Measurements from ENCODE around the gene AMOT.

Gene AMOT

GRCh38 chrX:112851806-112852205 lies 11.2 kb upstream of the AMOT start:
- Mint-ChIP-seq H3K9me3 (ENCODE audit: low read depth) (no peaks in the 10 kb centered on the region), H3K36me3 (no peaks in the 10 kb centered on the region), H3K27ac (no peak overlapping the region), H3K4me1 (ENCODE audit: low read depth) (peaks cover 6% of the 10 kb centered on the region), H3K4me3 (no peak overlapping the region), H3K27me3 (no peaks in the 10 kb centered on the region)

- Mint-ChIP-seq H3K9me3 (ENCODE audit: low read depth) (no peaks in the 10 kb centered on the region), H3K36me3 (no peaks in the 10 kb centered on the region), H3K4me1 (ENCODE audit: low read depth) (peaks cover 6% of the 10 kb centered on the region), H3K4me3 (no peak overlapping the region), H3K27me3 (no peaks in the 10 kb centered on the region), H3K27ac (no peak overlapping the region)
Measured at GRCh38 chrX:112851161-112851779, 10.6 kb upstream of the AMOT start.

GRCh38 chrX:112849016-112849415 lies 8.4 kb upstream of the AMOT start:
- no peak overlapping the region for H3K27ac Mint-ChIP-seq
- peaks cover 10% of the 10 kb centered on the region for H3K4me1 Mint-ChIP-seq (ENCODE audit: low read depth)
- H3K4me3 Mint-ChIP-seq, result no peak overlapping the region
- no peaks in the 10 kb centered on the region for H3K27me3 Mint-ChIP-seq
- no peaks in the 10 kb centered on the region for H3K9me3 Mint-ChIP-seq (ENCODE audit: low read depth)
- H3K36me3 Mint-ChIP-seq, result no peaks in the 10 kb centered on the region

- H3K4me3 Mint-ChIP-seq, result no peak overlapping the region
- peaks cover 12% of the 10 kb centered on the region for H3K4me1 Mint-ChIP-seq (ENCODE audit: low read depth)
- H3K9me3 Mint-ChIP-seq (ENCODE audit: low read depth), result no peaks in the 10 kb centered on the region
- no peaks in the 10 kb centered on the region for H3K36me3 Mint-ChIP-seq
- H3K27ac Mint-ChIP-seq, result no peak overlapping the region
- H3K27me3 Mint-ChIP-seq, result no peaks in the 10 kb centered on the region
Measured at GRCh38 chrX:112846782-112847181, 6.2 kb upstream of the AMOT start.

GRCh38 chrX:112846187-112846586 lies 5.6 kb upstream of the AMOT start:
- no peak overlapping the region for H3K27ac Mint-ChIP-seq
- no peaks in the 10 kb centered on the region for H3K27me3 Mint-ChIP-seq
- H3K9me3 Mint-ChIP-seq (ENCODE audit: low read depth), result no peaks in the 10 kb centered on the region
- H3K36me3 Mint-ChIP-seq, result no peaks in the 10 kb centered on the region
- H3K4me3 Mint-ChIP-seq, result no peak overlapping the region
- H3K4me1 Mint-ChIP-seq (ENCODE audit: low read depth), result peaks cover 10% of the 10 kb centered on the region

GRCh38 chrX:112844250-112844649 lies 3.6 kb upstream of the AMOT start:
- Mint-ChIP-seq H3K4me1 (ENCODE audit: low read depth) (peaks cover 11% of the 10 kb centered on the region), H3K36me3 (no peaks in the 10 kb centered on the region), H3K27ac (no peak overlapping the region), H3K27me3 (no peaks in the 10 kb centered on the region), H3K9me3 (ENCODE audit: low read depth) (no peaks in the 10 kb centered on the region), H3K4me3 (no peak overlapping the region)

GRCh38 chrX:112841820-112842157 lies 1.2 kb upstream of the AMOT start:
- no peak overlapping the region for H3K27ac Mint-ChIP-seq
- no peaks in the 10 kb centered on the region for H3K9me3 Mint-ChIP-seq (ENCODE audit: low read depth)
- peaks cover 11% of the 10 kb centered on the region for H3K4me1 Mint-ChIP-seq (ENCODE audit: low read depth)
- H3K36me3 Mint-ChIP-seq, result no peaks in the 10 kb centered on the region
- no peaks in the 10 kb centered on the region for H3K27me3 Mint-ChIP-seq
- H3K4me3 Mint-ChIP-seq, result peak overlapping the region; percentile 75

GRCh38 chrX:112841114-112841819 lies 636 bp upstream of the AMOT start:
- H3K27ac Mint-ChIP-seq, result no peak overlapping the region
- no peaks in the 10 kb centered on the region for H3K9me3 Mint-ChIP-seq (ENCODE audit: low read depth)
- H3K4me1 Mint-ChIP-seq (ENCODE audit: low read depth), result peaks cover 11% of the 10 kb centered on the region
- no peaks in the 10 kb centered on the region for H3K36me3 Mint-ChIP-seq
- peak overlapping the region; percentile 88 for H3K4me3 Mint-ChIP-seq
- H3K27me3 Mint-ChIP-seq, result no peaks in the 10 kb centered on the region

GRCh38 chrX:112839856-112840255 lies 775 bp downstream of the AMOT start:
- Mint-ChIP-seq H3K27ac (peak overlapping the region; percentile 19), H3K36me3 (no peaks in the 10 kb centered on the region), H3K4me3 (peak overlapping the region; percentile 88), H3K9me3 (ENCODE audit: low read depth) (no peaks in the 10 kb centered on the region), H3K27me3 (no peaks in the 10 kb centered on the region), H3K4me1 (ENCODE audit: low read depth) (peaks cover 11% of the 10 kb centered on the region)

- H3K9me3 Mint-ChIP-seq (ENCODE audit: low read depth), result no peaks in the 10 kb centered on the region
- peaks cover 7% of the 10 kb centered on the region for H3K4me1 Mint-ChIP-seq (ENCODE audit: low read depth)
- no peaks in the 10 kb centered on the region for H3K36me3 Mint-ChIP-seq
- no peak overlapping the region for H3K27ac Mint-ChIP-seq
- no peaks in the 10 kb centered on the region for H3K27me3 Mint-ChIP-seq
- H3K4me3 Mint-ChIP-seq, result no peak overlapping the region
Measured at GRCh38 chrX:112837531-112837930, 3.1 kb downstream of the AMOT start.

- Mint-ChIP-seq H3K27me3 (no peaks in the 10 kb centered on the region), H3K27ac (no peak overlapping the region), H3K9me3 (ENCODE audit: low read depth) (no peaks in the 10 kb centered on the region), H3K4me1 (ENCODE audit: low read depth) (peaks cover 4% of the 10 kb centered on the region), H3K4me3 (no peak overlapping the region), H3K36me3 (no peaks in the 10 kb centered on the region)
Measured at GRCh38 chrX:112835019-112835418, 5.6 kb downstream of the AMOT start.

GRCh38 chrX:112834031-112834845 lies 6.4 kb downstream of the AMOT start:
- H3K27ac Mint-ChIP-seq, result no peak overlapping the region
- no peaks in the 10 kb centered on the region for H3K9me3 Mint-ChIP-seq (ENCODE audit: low read depth)
- no peaks in the 10 kb centered on the region for H3K36me3 Mint-ChIP-seq
- H3K27me3 Mint-ChIP-seq, result no peaks in the 10 kb centered on the region
- H3K4me3 Mint-ChIP-seq, result no peak overlapping the region
- no peaks in the 10 kb centered on the region for H3K4me1 Mint-ChIP-seq (ENCODE audit: low read depth)

- Mint-ChIP-seq H3K27me3 (no peaks in the 10 kb centered on the region), H3K9me3 (ENCODE audit: low read depth) (no peaks in the 10 kb centered on the region), H3K36me3 (no peaks in the 10 kb centered on the region), H3K27ac (no peak overlapping the region), H3K4me1 (ENCODE audit: low read depth) (no peaks in the 10 kb centered on the region), H3K4me3 (no peak overlapping the region)
Measured at GRCh38 chrX:112832481-112833095, 8.0 kb downstream of the AMOT start.

- Mint-ChIP-seq H3K36me3 (no peaks in the 10 kb centered on the region), H3K9me3 (ENCODE audit: low read depth) (no peaks in the 10 kb centered on the region), H3K4me1 (ENCODE audit: low read depth) (no peaks in the 10 kb centered on the region), H3K27me3 (no peaks in the 10 kb centered on the region), H3K4me3 (no peak overlapping the region), H3K27ac (no peak overlapping the region)
Measured at GRCh38 chrX:112830540-112830939, 10.1 kb downstream of the AMOT start.

- Mint-ChIP-seq H3K4me1 (ENCODE audit: low read depth) (no peaks in the 10 kb centered on the region), H3K9me3 (ENCODE audit: low read depth) (no peaks in the 10 kb centered on the region), H3K27ac (no peak overlapping the region), H3K36me3 (no peaks in the 10 kb centered on the region), H3K4me3 (no peak overlapping the region), H3K27me3 (no peaks in the 10 kb centered on the region)
Measured at GRCh38 chrX:112827292-112827903, 13.2 kb downstream of the AMOT start.
